HCT116 (cell line): Measurements from ENCODE around the gene UNC5C. TPM values are rescaled to one million over a fixed set of nuclear protein-coding genes. Genes with fewer than 3 reads are reported as not detected.

Experiments used
- ATAC-seq: fragments of 200-7000 bp; cut with Tn5 transposase; 2 replicates; pipeline ENCODE4 v1.9.1; 2020; ENCODE audit warnings: mild to moderate bottlenecking, moderate library complexity
- BruUV-seq: library from RNA; stranded (reverse); fragments of 400-500 nt; replicated peaks from 2 replicates; lab custom pipeline; 2021; lab: Mats Ljungman, UMichigan
- CTCF ChIA-PET: fragments of 300-600 bp; sonication (Branson Sonifier 250); formaldehyde crosslinking; loops from one replicate; lab custom pipeline; 2021; ENCODE audit warnings: antibody characterized with exemption; lab: Charles Lee
- POLR2A ChIA-PET: fragments of 300-600, 350-600 bp; sonication (Branson Sonifier 250); formaldehyde crosslinking; loops from one replicate; lab custom pipeline; 2021; ENCODE audit warnings: antibody characterized with exemption; lab: Charles Lee
- RAD21 ChIA-PET, 2 experiments: fragments of 300-600 bp; sonication (Branson Sonifier 250); formaldehyde crosslinking; loops; one replicate each; lab custom pipeline; 2023; ENCODE audit warnings: low total read pairs in 2 of 2; ENCODE audit not compliant: uncharacterized antibody in 2 of 2, unreplicated experiment in 2 of 2, low non-redundant PET in 1 of 2; lab: Charles Lee
- DNase-seq: peaks from one replicate; pipeline ENCODE4 v3.0.0-alpha.2; 2010; ENCODE audit warnings: low read depth, low spot score
- H2AFZ ChIP-seq: fragments of 200-600 bp; shearing (Covaris generic), sonication (generic); 2 replicates; pipeline ENCODE4 v1.6.1; 2017; ENCODE audit warnings: low read depth, mixed run types, mixed read lengths, antibody characterized with exemption, low read length; ENCODE audit not compliant: poor library complexity, severe bottlenecking
- H3K27ac ChIP-seq: 2 replicates; pipeline ENCODE4 v1.5.1; 2012; ENCODE audit warnings: low read depth, low read length
- H3K27me3 ChIP-seq: fragments of 200-600 bp; sonication (generic); 2 replicates; pipeline ENCODE4 v1.6.1; 2016; ENCODE audit warnings: mixed run types, low read length, mixed read lengths; ENCODE audit not compliant: insufficient read depth
- H3K36me3 ChIP-seq, 2 experiments: fragments of 200-500 bp in 1 of 2; fragments of 200-600 bp in 1 of 2; sonication (Bioruptor generic) in 1 of 2; sonication (generic) in 1 of 2; 2 replicates each; pipeline versions ENCODE4 v1.5.1 to v1.6.1; 2014 to 2016; ENCODE audit warnings: low read length in 2 of 2, inconsistent platforms in 1 of 2, mixed read lengths in 1 of 2, mixed run types in 1 of 2; ENCODE audit not compliant: insufficient read depth in 2 of 2, control insufficient read depth in 1 of 2
- H3K4me1 ChIP-seq, 2 experiments: fragments of 200-600 bp in 1 of 2; sonication (generic) in 1 of 2; 2 replicates each; pipeline versions ENCODE4 v1.5.1 to v1.6.1; 2012 to 2017; ENCODE audit warnings: low read length in 2 of 2, inconsistent platforms in 1 of 2, mild to moderate bottlenecking in 1 of 2, mixed read lengths in 1 of 2, mixed run types in 1 of 2, moderate library complexity in 1 of 2; ENCODE audit not compliant: insufficient read depth in 2 of 2, control insufficient read depth in 1 of 2
- H3K4me2 ChIP-seq: fragments of 200-600 bp; sonication (generic); 2 replicates; pipeline ENCODE4 v1.6.1; 2017; ENCODE audit warnings: mixed run types, low read length, mixed read lengths
- H3K4me3 ChIP-seq, 2 experiments: fragments of 200-600 bp in 1 of 2; sonication (generic) in 1 of 2; replicated peaks in 1 of 2; 2 replicates each; pipeline ENCODE4 v1.5.1; 2011 to 2016; ENCODE audit warnings: low read length in 2 of 2, control low read depth in 1 of 2, low read depth in 1 of 2, mild to moderate bottlenecking in 1 of 2, mixed read lengths in 1 of 2, mixed run types in 1 of 2
- H3K79me2 ChIP-seq: fragments of 200-600 bp; sonication (generic); 2 replicates; pipeline ENCODE4 v1.6.1; 2017; ENCODE audit warnings: mild to moderate bottlenecking, mixed run types, low read length, moderate library complexity, mixed read lengths; ENCODE audit not compliant: insufficient read depth
- H3K9ac ChIP-seq: fragments of 200-600 bp; sonication (generic); 2 replicates; pipeline ENCODE4 v1.6.1; 2016; ENCODE audit warnings: low read length, mixed read lengths
- H3K9me2 ChIP-seq: fragments of 200-600 bp; sonication (generic), shearing (Covaris generic); 2 replicates; pipeline ENCODE4 v1.6.1; 2017; ENCODE audit warnings: mixed run types, mild to moderate bottlenecking, moderate library complexity; ENCODE audit not compliant: insufficient read depth
- H3K9me3 ChIP-seq, 2 experiments: fragments of 200-500 bp in 1 of 2; fragments of 200-600 bp in 1 of 2; sonication (Bioruptor generic) in 1 of 2; sonication (generic) in 1 of 2; 2 replicates each; pipeline ENCODE4 v1.6.1; 2014 to 2017; ENCODE audit warnings: low read length in 2 of 2, mixed read lengths in 2 of 2, inconsistent platforms in 1 of 2, low read depth in 1 of 2, mild to moderate bottlenecking in 1 of 2, mixed run types in 1 of 2, moderate library complexity in 1 of 2; ENCODE audit not compliant: control insufficient read depth in 1 of 2, insufficient read depth in 1 of 2
- H4K20me1 ChIP-seq: fragments of 200-600 bp; sonication (generic), shearing (Covaris generic); 2 replicates; pipeline ENCODE4 v1.6.1; 2017; ENCODE audit warnings: mixed run types, mild to moderate bottlenecking, moderate library complexity; ENCODE audit not compliant: insufficient read depth
- ATF3 ChIP-seq: IDR thresholded peaks from 2 replicates; pipeline ENCODE4 v1.6.1; 2012
- CBX3 ChIP-seq: IDR thresholded peaks from 2 replicates; pipeline ENCODE4 v1.6.1; 2012; ENCODE audit warnings: low read depth
- CEBPB ChIP-seq: IDR thresholded peaks from 2 replicates; pipeline ENCODE4 v1.6.1; 2012; ENCODE audit warnings: low read depth
- ELF1 ChIP-seq: IDR thresholded peaks from 2 replicates; pipeline ENCODE4 v1.6.1; 2012; ENCODE audit warnings: low read depth, borderline replicate concordance
- EZH2 ChIP-seq: fragments of 200-600 bp; sonication (generic); IDR thresholded peaks from 2 replicates; pipeline ENCODE4 v1.6.1; 2017; ENCODE audit warnings: antibody characterized with exemption, mixed run types
- EZH2phosphoT487 ChIP-seq: fragments of 200-600 bp; IDR thresholded peaks from 2 replicates; pipeline ENCODE4 v1.6.1; 2018; ENCODE audit warnings: antibody characterized with exemption, borderline replicate concordance
- FOSL1 ChIP-seq: IDR thresholded peaks from 2 replicates; pipeline ENCODE4 v1.6.1; 2012; ENCODE audit warnings: low read depth
- JUND ChIP-seq: IDR thresholded peaks from 2 replicates; pipeline ENCODE4 v1.6.1; 2012
- MAX ChIP-seq: IDR thresholded peaks from 2 replicates; pipeline ENCODE4 v1.6.1; 2012
- POLR2A ChIP-seq: IDR thresholded peaks from 2 replicates; pipeline ENCODE4 v1.7.0; 2011; ENCODE audit warnings: borderline replicate concordance; ENCODE audit not compliant: insufficient read depth, insufficient read length; ENCODE audit errors: extremely low read depth
- POLR2AphosphoS5 ChIP-seq: IDR thresholded peaks from 2 replicates; pipeline ENCODE4 v1.6.1; 2011; ENCODE audit warnings: mild to moderate bottlenecking, low read depth, low read length, moderate library complexity
- RAD21 ChIP-seq: IDR thresholded peaks from 2 replicates; pipeline ENCODE4 v1.6.1; 2012; ENCODE audit warnings: low read depth, mild to moderate bottlenecking
- REST ChIP-seq: IDR thresholded peaks from 2 replicates; pipeline ENCODE4 v1.6.1; 2012; ENCODE audit warnings: low read depth
- SIN3A ChIP-seq: IDR thresholded peaks from 2 replicates; pipeline ENCODE4 v1.6.1; 2012; ENCODE audit warnings: low read depth
- SRF ChIP-seq: IDR thresholded peaks from 2 replicates; pipeline ENCODE4 v1.6.1; 2012; ENCODE audit warnings: low read depth
- TCF7L2 ChIP-seq: IDR thresholded peaks from 2 replicates; pipeline ENCODE4 v1.7.0; 2011; ENCODE audit warnings: borderline replicate concordance, inconsistent platforms; ENCODE audit not compliant: insufficient read depth, insufficient read length; ENCODE audit errors: extremely low read depth
- YY1 ChIP-seq: IDR thresholded peaks from 2 replicates; pipeline ENCODE4 v1.6.1; 2011; ENCODE audit warnings: low read length, low read depth, moderate library complexity, mild to moderate bottlenecking; ENCODE audit not compliant: insufficient replicate concordance; ENCODE audit errors: extremely low read depth
- ZBTB33 ChIP-seq: IDR thresholded peaks from 2 replicates; pipeline ENCODE4 v1.6.1; 2011; ENCODE audit warnings: mild to moderate bottlenecking, low read length, moderate library complexity; ENCODE audit not compliant: insufficient replicate concordance; ENCODE audit errors: extremely low read depth
- ZFX ChIP-seq: fragments of 450-650 bp; IDR thresholded peaks from 2 replicates; pipeline ENCODE4 v1.6.1; 2017
- ZNF274 ChIP-seq: fragments of 200-500 bp; sonication (Bioruptor generic); IDR thresholded peaks from 2 replicates; pipeline ENCODE4 v1.6.1; 2014; ENCODE audit warnings: mild to moderate bottlenecking, low read depth, low read length, inconsistent platforms
- intact Hi-C: fragments of 100-400 bp; cut with micrococcal nuclease; formaldehyde crosslinking; loops from 2 replicates; pipeline ENCODE4 v1.10.0; 2022
- total RNA-seq: library from RNA; stranded (reverse); gene quantifications from one replicate; pipeline ENCODE4 v1.2.1, GENCODE V29; 2021; ENCODE audit not compliant: unreplicated experiment

The UNC5C gene
- total RNA-seq, 1 experiment from 2014 or later: not detected

- RAD21 ChIA-PET: no interaction called here
- Histone ChIP-seq H3K36me3 (no peaks in the 10 kb centered on the region), H3K27ac (no peak overlapping the region), H2AFZ (no peak overlapping the region), H3K4me1 (no peaks in the 10 kb centered on the region), H3K4me2 (no peak overlapping the region), H3K79me2 (no peaks in the 10 kb centered on the region), H3K9me3 (no peaks in the 10 kb centered on the region), H3K9ac (no peak overlapping the region), H3K9me2 (no peaks in the 10 kb centered on the region), H3K4me3 (no peak overlapping the region), H3K27me3 (no peaks in the 10 kb centered on the region), H4K20me1 (no peaks in the 10 kb centered on the region)
- no peak for TF ChIP-seq JUND
- no peak for TF ChIP-seq POLR2A
- TF ChIP-seq SIN3A: no peak
- no peak for TF ChIP-seq ZBTB33
- TF ChIP-seq TCF7L2: no peak
- no peak for TF ChIP-seq CEBPB
- no peak for TF ChIP-seq YY1
- TF ChIP-seq SRF: no peak
- TF ChIP-seq ZNF274: no peak
- no peak for TF ChIP-seq MAX
- TF ChIP-seq POLR2AphosphoS5: no peak
- no peak for TF ChIP-seq EZH2
- no peak for TF ChIP-seq CBX3
- no peak for TF ChIP-seq ZFX
- TF ChIP-seq REST: no peak
- no peak for TF ChIP-seq ATF3
- TF ChIP-seq ELF1: no peak
- TF ChIP-seq FOSL1: no peak
- TF ChIP-seq RAD21: no peak
- TF ChIP-seq EZH2phosphoT487: no peak
- no peak for DNase-seq
- intact Hi-C loops: loop anchor here (10.0 kb wide), 1 partner anchor 814 kb away; no protein-coding TSS in a partner anchor
- no peak for ATAC-seq
- BruUV-seq: no TSS peak
- CTCF ChIA-PET: interaction anchor here (1.0 kb wide), 1 partner anchor 13 kb away, joined by 3 read pairs; no protein-coding TSS in a partner anchor
- POLR2A ChIA-PET: no interaction called here
Observed at GRCh38 chr4:95118497-95118896, 430.3 kb downstream of the UNC5C start.
